GM12875 (cell line): ENCODE data around the gene TYMP.

Experiments
- H3K4me3 ChIP-seq: one replicate; pipeline ENCODE4 v1.5.1; 2011; ENCODE audit warnings: low read depth, low read length, control low read depth
- CTCF ChIP-seq: IDR thresholded peaks from 2 replicates; pipeline ENCODE4 v1.5.1; 2011; ENCODE audit warnings: low read depth, mild to moderate bottlenecking, control low read depth, inconsistent platforms, low read length, moderate library complexity, borderline replicate concordance; ENCODE audit not compliant: insufficient read depth

The TYMP gene

DNA sequence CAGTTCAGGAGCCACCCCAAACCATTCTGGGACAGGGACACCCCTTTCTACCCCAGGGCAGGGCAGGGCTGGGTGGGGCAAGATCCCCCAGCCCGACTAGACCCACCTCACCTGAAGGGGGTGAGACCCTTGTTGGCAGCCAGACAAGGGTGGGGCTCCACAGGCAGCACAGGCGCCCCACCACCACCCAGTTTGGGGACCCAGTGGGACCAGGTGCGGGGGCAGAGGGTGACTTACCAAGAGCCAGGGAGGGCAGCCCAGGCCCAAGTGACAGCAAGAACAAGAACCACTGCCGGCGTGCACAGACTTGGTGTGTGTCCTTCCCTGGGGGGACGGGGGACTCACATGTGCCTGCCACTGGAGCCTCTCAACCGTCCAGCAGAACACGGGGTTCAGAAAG is 46.3 kb downstream of the TYMP start:
- no peak for TF ChIP-seq CTCF

GRCh38 chr22:50483106-50483505 is 46.7 kb downstream of the TYMP start:
- no peak for TF ChIP-seq CTCF
- H3K4me3 ChIP-seq, result no peak overlapping the region

More for the DNA sequence above, 46.3 kb downstream of the TYMP start:
- no peak overlapping the region for H3K4me3 ChIP-seq

- TF ChIP-seq CTCF, result no peak
- no peak overlapping the region for H3K4me3 ChIP-seq
Observed at GRCh38 chr22:50482107-50483074, 47.4 kb downstream of the TYMP start.

- TF ChIP-seq CTCF, result no peak
- no peak within 1 kb of the TSS for H3K4me3 ChIP-seq
Observed at GRCh38 chr22:50481440-50482106, 48.2 kb downstream of the TYMP start, which contains the start of gene ADM2. Gene ADM2, plus strand, starts transcription at chr22:50481543. Its CDS starts 305 bp downstream, at chr22:50481848.

- H3K4me3 ChIP-seq, result no peak overlapping the region
- TF ChIP-seq CTCF, result no peak
Observed at GRCh38 chr22:50481045-50481439, 48.8 kb downstream of the TYMP start.

DNA sequence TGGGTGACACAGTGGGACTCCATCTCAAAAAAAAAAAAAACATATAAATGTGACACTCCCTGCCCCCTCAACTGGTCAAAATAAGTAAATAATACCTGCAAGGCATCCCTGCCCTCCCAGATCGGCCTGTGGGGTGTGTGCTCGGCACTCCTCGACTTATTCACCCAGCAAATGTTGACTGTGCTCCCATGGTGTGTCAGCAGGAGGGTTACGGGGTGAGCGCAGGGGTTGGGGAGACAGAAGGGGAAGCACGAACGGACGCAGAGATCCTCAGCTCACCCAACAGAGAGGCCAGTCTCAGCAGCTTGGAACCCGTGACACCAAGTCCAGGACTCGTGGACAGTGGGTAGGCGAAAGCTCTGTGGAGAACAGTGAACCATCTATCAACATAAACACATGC is 50.1 kb downstream of the TYMP start:
- TF ChIP-seq CTCF, result no peak
- no peak overlapping the region for H3K4me3 ChIP-seq
